Endothelial cell of umbilical vein (primary cell): ENCODE data around the gene EMC9. TPM values are rescaled to one million over a fixed set of nuclear protein-coding genes. Genes with fewer than 3 reads are reported as not detected.

Experiments used
- BruUV-seq: library from RNA; stranded (reverse); fragments of 400-500 nt; replicated peaks from 2 replicates; lab custom pipeline; 2021; lab: Mats Ljungman, UMichigan
- CTCF ChIA-PET: fragments of 300-600, 350-600 bp; sonication (Branson Sonifier 250); formaldehyde crosslinking; loops from one replicate; lab custom pipeline; 2021; ENCODE audit warnings: antibody characterized with exemption, inconsistent platforms; lab: Charles Lee
- POLR2A ChIA-PET: fragments of 300-600, 350-600 bp; sonication (Branson Sonifier 250); formaldehyde crosslinking; loops from one replicate; lab custom pipeline; 2021; ENCODE audit warnings: antibody characterized with exemption, inconsistent platforms; lab: Charles Lee
- DNase-seq: peaks from one replicate; pipeline ENCODE4 v3.0.0-alpha.2; 2011; ENCODE audit warnings: low read depth, low spot score
- FAIRE-seq: peaks from 2 replicates; lab custom pipeline; 2011; peaks lifted over from hg19 to GRCh38; lab: Jason Lieb, UNC
- H2AFZ ChIP-seq: 2 replicates; pipeline ENCODE4 v1.6.0; 2012; ENCODE audit warnings: low read depth, low read length, control low read depth, inconsistent platforms
- H3K27ac ChIP-seq: 2 replicates; pipeline ENCODE4 v1.5.1; 2011; ENCODE audit warnings: low read depth, mild to moderate bottlenecking, control low read depth, low read length, moderate library complexity; ENCODE audit not compliant: insufficient read depth
- H3K27me3 ChIP-seq, 2 experiments: 2 replicates each; pipeline versions ENCODE4 v1.6.0 to v1.6.1; 2011; ENCODE audit warnings: low read length in 2 of 2, mixed read lengths in 1 of 2; ENCODE audit not compliant: control insufficient read depth in 2 of 2, insufficient read depth in 2 of 2
- H3K36me3 ChIP-seq, 2 experiments: 2 replicates in 1 of 2; 3 replicates in 1 of 2; pipeline ENCODE4 v1.5.1; 2011; ENCODE audit warnings: low read length in 2 of 2, mild to moderate bottlenecking in 1 of 2, moderate library complexity in 1 of 2; ENCODE audit not compliant: control insufficient read depth in 2 of 2, insufficient read depth in 2 of 2; ENCODE audit errors: extremely low read depth in 1 of 2
- H3K4me1 ChIP-seq: 3 replicates; pipeline ENCODE4 v1.5.1; 2011; ENCODE audit warnings: mild to moderate bottlenecking, low read length; ENCODE audit not compliant: control insufficient read depth, insufficient read depth; ENCODE audit errors: extremely low read depth
- H3K4me2 ChIP-seq: 2 replicates; pipeline ENCODE4 v1.6.1; 2011; ENCODE audit warnings: low read length, control low read depth, mixed read lengths; ENCODE audit not compliant: insufficient read depth
- H3K4me3 ChIP-seq, 3 experiments: fragments of 200-600 bp in 1 of 3; sonication (generic), shearing (Covaris generic) in 1 of 3; replicated peaks in 1 of 3; 2 replicates each; pipeline ENCODE4 v1.5.1; 2011 to 2016; ENCODE audit warnings: control low read depth in 3 of 3, low read length in 3 of 3, mild to moderate bottlenecking in 2 of 3, inconsistent platforms in 1 of 3, low read depth in 1 of 3, moderate library complexity in 1 of 3; ENCODE audit not compliant: insufficient read depth in 1 of 3
- H3K79me2 ChIP-seq: 2 replicates; pipeline ENCODE4 v1.6.0; 2012; ENCODE audit warnings: low read length, inconsistent platforms; ENCODE audit not compliant: control insufficient read depth, insufficient read depth
- H3K9ac ChIP-seq: replicated peaks from 2 replicates; pipeline ENCODE3; 2011; ENCODE audit warnings: low read length, control low read depth; ENCODE audit not compliant: insufficient read depth; ENCODE audit errors: extremely low read depth
- H3K9me1 ChIP-seq: replicated peaks from 3 replicates; pipeline ENCODE4 v1.6.0; 2011; ENCODE audit warnings: mild to moderate bottlenecking, low read length; ENCODE audit not compliant: control insufficient read depth, insufficient read depth; ENCODE audit errors: extremely low read depth
- H3K9me3 ChIP-seq: replicated peaks from 2 replicates; pipeline ENCODE4 v1.5.1; 2012; ENCODE audit warnings: low read length, inconsistent platforms; ENCODE audit not compliant: control insufficient read depth, insufficient read depth
- H4K20me1 ChIP-seq: replicated peaks from 2 replicates; pipeline ENCODE3; 2011; ENCODE audit warnings: mild to moderate bottlenecking, low read length; ENCODE audit not compliant: control insufficient read depth, insufficient read depth; ENCODE audit errors: extremely low read depth
- EZH2 ChIP-seq: IDR thresholded peaks from 2 replicates; pipeline ENCODE4 v1.6.1; 2012; ENCODE audit warnings: borderline replicate concordance, low read depth, mild to moderate bottlenecking, moderate library complexity, low read length, inconsistent platforms; ENCODE audit not compliant: severe bottlenecking
- FOS ChIP-seq: IDR thresholded peaks from 2 replicates; pipeline ENCODE4 v1.6.1; 2011; ENCODE audit warnings: mild to moderate bottlenecking, low read length, moderate library complexity, borderline replicate concordance; ENCODE audit not compliant: insufficient read depth
- GATA2 ChIP-seq: IDR thresholded peaks from 2 replicates; pipeline ENCODE4 v1.7.0; 2011; ENCODE audit warnings: low read depth, mild to moderate bottlenecking, moderate library complexity, mixed read lengths, low read length; ENCODE audit not compliant: insufficient read length, insufficient read depth
- JUN ChIP-seq: IDR thresholded peaks from 2 replicates; pipeline ENCODE4 v1.6.1; 2011; ENCODE audit warnings: borderline replicate concordance, low read depth; ENCODE audit not compliant: insufficient read length, insufficient read depth
- MAX ChIP-seq: IDR thresholded peaks from 2 replicates; pipeline ENCODE4 v1.6.1; 2011; ENCODE audit not compliant: insufficient read depth, insufficient read length
- MYC ChIP-seq: IDR thresholded peaks from one replicate; pipeline ENCODE4 v1.6.1; 2011; ENCODE audit warnings: mild to moderate bottlenecking, low read depth, low read length
- POLR2A ChIP-seq: IDR thresholded peaks from 2 replicates; pipeline ENCODE4 v1.6.1; 2012; ENCODE audit warnings: low read depth, mild to moderate bottlenecking, control low read depth, low read length
- POLR2AphosphoS5 ChIP-seq: IDR thresholded peaks from 2 replicates; pipeline ENCODE4 v1.6.1; 2012; ENCODE audit warnings: low read depth, mild to moderate bottlenecking, control low read depth, low read length, moderate library complexity; ENCODE audit not compliant: insufficient read depth
- dilution Hi-C: fragments of 300-500 bp; cut with MboI; formaldehyde crosslinking; loops from one replicate; pipeline ENCODE4 v1.15.0; 2019; ENCODE audit warnings: low sequenced_read_pairs; ENCODE audit not compliant: extremely low pct_ligation_motif_present
- intact Hi-C: fragments of 100-400 bp; cut with micrococcal nuclease; formaldehyde crosslinking; loops from one replicate; pipeline ENCODE4 v1.10.0; 2022
- polyA plus RNA-seq, 4 experiments: library from polyadenylated mRNA; depleted of rRNA in 3 of 4; stranded (reverse) in 3 of 4; unstranded in 1 of 4; fragments of >200 nt; gene quantifications; 2 replicates each; pipeline versions ENCODE4 v1.2.1 to v1.2.3, GENCODE V29; 2011 to 2012; ENCODE audit warnings: missing spikeins in 1 of 4
- total RNA-seq: library from RNA; stranded (reverse); gene quantifications from 2 replicates; pipeline ENCODE4 v1.2.3, GENCODE V29; 2021
- TF ChIP-seq, protein P1 (sequence below), 2 donors: IDR thresholded peaks; 1 replicate in 1 of 2; 2 replicates in 1 of 2; pipeline ENCODE4 v1.5.1; 2011; ENCODE audit warnings: low read length in 2 of 2, mild to moderate bottlenecking in 2 of 2, moderate library complexity in 2 of 2, control low read depth in 1 of 2, inconsistent platforms in 1 of 2, low read depth in 1 of 2; ENCODE audit not compliant: insufficient read depth in 1 of 2; ENCODE audit errors: extremely low read depth in 1 of 2

The EMC9 gene
- total and polyA plus RNA-seq, 2 donors (not counting 3 experiments of a cell fraction or from before 2014, with no cell fraction given), result 21.8 to 31.8 TPM

- Histone ChIP-seq H3K36me3 (peaks cover 6 to 19% of the 10 kb centered on the region in 2 experiments), H3K4me2 (no peak overlapping the region), H3K9ac (no peak overlapping the region), H3K4me3 (no peak overlapping the region), H2AFZ (no peak overlapping the region), H3K27ac (no peak overlapping the region), H3K4me1 (peaks cover 19% of the 10 kb centered on the region), H3K9me3 (no peaks in the 10 kb centered on the region), H4K20me1 (no peaks in the 10 kb centered on the region), H3K9me1 (no peaks in the 10 kb centered on the region), H3K27me3 (no peaks in the 10 kb centered on the region), H3K79me2 (peaks cover 21% of the 10 kb centered on the region)
- TF ChIP-seq EZH2, result no peak
- no peak for TF ChIP-seq GATA2
- TF ChIP-seq POLR2A, result no peak
- TF ChIP-seq, protein P1, sequence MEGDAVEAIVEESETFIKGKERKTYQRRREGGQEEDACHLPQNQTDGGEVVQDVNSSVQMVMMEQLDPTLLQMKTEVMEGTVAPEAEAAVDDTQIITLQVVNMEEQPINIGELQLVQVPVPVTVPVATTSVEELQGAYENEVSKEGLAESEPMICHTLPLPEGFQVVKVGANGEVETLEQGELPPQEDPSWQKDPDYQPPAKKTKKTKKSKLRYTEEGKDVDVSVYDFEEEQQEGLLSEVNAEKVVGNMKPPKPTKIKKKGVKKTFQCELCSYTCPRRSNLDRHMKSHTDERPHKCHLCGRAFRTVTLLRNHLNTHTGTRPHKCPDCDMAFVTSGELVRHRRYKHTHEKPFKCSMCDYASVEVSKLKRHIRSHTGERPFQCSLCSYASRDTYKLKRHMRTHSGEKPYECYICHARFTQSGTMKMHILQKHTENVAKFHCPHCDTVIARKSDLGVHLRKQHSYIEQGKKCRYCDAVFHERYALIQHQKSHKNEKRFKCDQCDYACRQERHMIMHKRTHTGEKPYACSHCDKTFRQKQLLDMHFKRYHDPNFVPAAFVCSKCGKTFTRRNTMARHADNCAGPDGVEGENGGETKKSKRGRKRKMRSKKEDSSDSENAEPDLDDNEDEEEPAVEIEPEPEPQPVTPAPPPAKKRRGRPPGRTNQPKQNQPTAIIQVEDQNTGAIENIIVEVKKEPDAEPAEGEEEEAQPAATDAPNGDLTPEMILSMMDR (IDR thresholded peaks at IDR 0.05; ENCODE audit: extremely low read depth in 1 of 2, insufficient read depth in 1 of 2, low read depth in 1 of 2, low read length in 2 of 2), result no peak
- TF ChIP-seq FOS, result no peak
- TF ChIP-seq MYC, result no peak
- no peak for TF ChIP-seq POLR2AphosphoS5
- no peak for TF ChIP-seq JUN
- TF ChIP-seq MAX, result no peak
- no TSS peak for BruUV-seq
- DNase-seq (no peak), FAIRE-seq (no peak)
- dilution Hi-C loops, result no loop called here
- intact Hi-C loops, result no loop called here
- ChIA-PET CTCF (interaction anchor here (0.7 to 2.6 kb wide), 4 partner anchors 9 to 79 kb away, joined by 3 to 15 read pairs (median 8); partner anchors contain the start of genes IRF9, PSME2 and RNF31), POLR2A (interaction anchor here (0.7 to 0.8 kb wide), 2 partner anchors 9 to 23 kb away, joined by 3 to 4 read pairs; partner anchors contain the start of genes DCAF11, NRL, PSME2 and RNF31)
Observed at GRCh38 chr14:24137529-24138395, 3.6 kb downstream of the EMC9 start.
